Measurements from ENCODE around the gene DDX27.

Gene DDX27

GRCh38 chr20:49267327-49267726 is 48.1 kb downstream of the DDX27 start:
- ATAC-seq (replicated peaks; ENCODE audit: extremely low read depth, poor library complexity, severe bottlenecking), result peak; percentile 61
- Mint-ChIP-seq H3K27ac (ENCODE audit: low read depth) (peak overlapping the region; percentile 92), H3K4me1 (peaks cover 54% of the 10 kb centered on the region), H3K27me3 (no peaks in the 10 kb centered on the region), H3K9me3 (no peaks in the 10 kb centered on the region), H3K4me3 (peak overlapping the region; percentile 69), H3K36me3 (ENCODE audit: insufficient read depth) (peaks cover 68% of the 10 kb centered on the region)
- DNase-seq (ENCODE audit: low spot score in 2 of 2), result no peak

GRCh38 chr20:49268600-49269365 is 49.6 kb downstream of the DDX27 start:
- Mint-ChIP-seq H3K36me3 (ENCODE audit: insufficient read depth) (peaks cover 64% of the 10 kb centered on the region), H3K27me3 (no peaks in the 10 kb centered on the region), H3K4me1 (peaks cover 60% of the 10 kb centered on the region), H3K9me3 (no peaks in the 10 kb centered on the region), H3K27ac (ENCODE audit: low read depth) (no peak overlapping the region), H3K4me3 (peak overlapping the region; percentile 69)
- ATAC-seq (replicated peaks; ENCODE audit: extremely low read depth, poor library complexity, severe bottlenecking) (no peak), DNase-seq (ENCODE audit: low spot score in 2 of 2) (no peak)

- peaks cover 62% of the 10 kb centered on the region for H3K36me3 Mint-ChIP-seq (ENCODE audit: insufficient read depth)
- H3K9me3 Mint-ChIP-seq, result no peaks in the 10 kb centered on the region
- DNase-seq (ENCODE audit: low spot score in 2 of 2) (no peak), ATAC-seq (replicated peaks; ENCODE audit: extremely low read depth, poor library complexity, severe bottlenecking) (no peak)
- H3K4me3 Mint-ChIP-seq, result peak overlapping the region; percentile 69
- H3K27me3 Mint-ChIP-seq, result no peaks in the 10 kb centered on the region
- peaks cover 60% of the 10 kb centered on the region for H3K4me1 Mint-ChIP-seq
- H3K27ac Mint-ChIP-seq (ENCODE audit: low read depth), result peak overlapping the region; percentile 25
These were observed 51.0 kb downstream of the DDX27 start for GRCh38 chr20:49270177-49270576.

GRCh38 chr20:49270736-49271135 is 51.5 kb downstream of the DDX27 start:
- H3K4me3 Mint-ChIP-seq, result peak overlapping the region; percentile 69
- no peaks in the 10 kb centered on the region for H3K9me3 Mint-ChIP-seq
- peaks cover 60% of the 10 kb centered on the region for H3K4me1 Mint-ChIP-seq
- ATAC-seq (replicated peaks; ENCODE audit: extremely low read depth, poor library complexity, severe bottlenecking) (no peak), DNase-seq (ENCODE audit: low spot score in 2 of 2) (no peak)
- peaks cover 63% of the 10 kb centered on the region for H3K36me3 Mint-ChIP-seq (ENCODE audit: insufficient read depth)
- H3K27me3 Mint-ChIP-seq, result no peaks in the 10 kb centered on the region
- peak overlapping the region; percentile 25 for H3K27ac Mint-ChIP-seq (ENCODE audit: low read depth)

- Mint-ChIP-seq H3K27ac (ENCODE audit: low read depth) (no peak overlapping the region), H3K9me3 (no peaks in the 10 kb centered on the region), H3K4me3 (no peak overlapping the region), H3K27me3 (no peaks in the 10 kb centered on the region), H3K4me1 (peaks cover 67% of the 10 kb centered on the region), H3K36me3 (ENCODE audit: insufficient read depth) (peaks cover 69% of the 10 kb centered on the region)
- no peak for ATAC-seq (replicated peaks; ENCODE audit: extremely low read depth, poor library complexity, severe bottlenecking)
- DNase-seq (ENCODE audit: low spot score in 2 of 2), result no peak
These were observed 53.4 kb downstream of the DDX27 start for GRCh38 chr20:49272654-49273053.

GRCh38 chr20:49273696-49274277 is 54.6 kb downstream of the DDX27 start:
- H3K27ac Mint-ChIP-seq (ENCODE audit: low read depth), result no peak overlapping the region
- ATAC-seq (replicated peaks; ENCODE audit: extremely low read depth, poor library complexity, severe bottlenecking) (no peak), DNase-seq (ENCODE audit: low spot score in 2 of 2) (no peak)
- H3K27me3 Mint-ChIP-seq, result no peaks in the 10 kb centered on the region
- H3K36me3 Mint-ChIP-seq (ENCODE audit: insufficient read depth), result peaks cover 75% of the 10 kb centered on the region
- no peaks in the 10 kb centered on the region for H3K9me3 Mint-ChIP-seq
- no peak overlapping the region for H3K4me3 Mint-ChIP-seq
- peaks cover 67% of the 10 kb centered on the region for H3K4me1 Mint-ChIP-seq

GRCh38 chr20:49275216-49275615 is 56.0 kb downstream of the DDX27 start:
- Mint-ChIP-seq H3K4me1 (peaks cover 62% of the 10 kb centered on the region), H3K27ac (ENCODE audit: low read depth) (peak overlapping the region; percentile 98), H3K27me3 (no peaks in the 10 kb centered on the region), H3K36me3 (ENCODE audit: insufficient read depth) (peaks cover 78% of the 10 kb centered on the region), H3K9me3 (no peaks in the 10 kb centered on the region), H3K4me3 (peak overlapping the region; percentile 100)
- DNase-seq (ENCODE audit: low spot score in 2 of 2), result no peak
- ATAC-seq (replicated peaks; ENCODE audit: extremely low read depth, poor library complexity, severe bottlenecking), result no peak

GRCh38 chr20:49275636-49276035 is 56.4 kb downstream of the DDX27 start:
- peaks cover 62% of the 10 kb centered on the region for H3K4me1 Mint-ChIP-seq
- ATAC-seq (replicated peaks; ENCODE audit: extremely low read depth, poor library complexity, severe bottlenecking), result no peak
- DNase-seq (ENCODE audit: low spot score in 2 of 2), result no peak
- H3K27ac Mint-ChIP-seq (ENCODE audit: low read depth), result peak overlapping the region; percentile 98
- peaks cover 78% of the 10 kb centered on the region for H3K36me3 Mint-ChIP-seq (ENCODE audit: insufficient read depth)
- no peaks in the 10 kb centered on the region for H3K9me3 Mint-ChIP-seq
- no peaks in the 10 kb centered on the region for H3K27me3 Mint-ChIP-seq
- H3K4me3 Mint-ChIP-seq, result peak overlapping the region; percentile 100

- Mint-ChIP-seq H3K27me3 (no peaks in the 10 kb centered on the region), H3K9me3 (peaks cover 4% of the 10 kb centered on the region), H3K36me3 (ENCODE audit: insufficient read depth) (peaks cover 81% of the 10 kb centered on the region), H3K4me3 (peak overlapping the region; percentile 100), H3K27ac (ENCODE audit: low read depth) (peak overlapping the region; percentile 98), H3K4me1 (peaks cover 62% of the 10 kb centered on the region)
- DNase-seq (ENCODE audit: low spot score in 2 of 2) (no peak), ATAC-seq (replicated peaks; ENCODE audit: extremely low read depth, poor library complexity, severe bottlenecking) (no peak)
These were observed 57.1 kb downstream of the DDX27 start for GRCh38 chr20:49276161-49276960.

GRCh38 chr20:49276961-49277785 is 58.0 kb downstream of the DDX27 start:
- no peaks in the 10 kb centered on the region for H3K27me3 Mint-ChIP-seq
- H3K4me1 Mint-ChIP-seq, result peaks cover 66% of the 10 kb centered on the region
- ATAC-seq (replicated peaks; ENCODE audit: extremely low read depth, poor library complexity, severe bottlenecking) (no peak), DNase-seq (ENCODE audit: low spot score in 2 of 2) (no peak)
- H3K36me3 Mint-ChIP-seq (ENCODE audit: insufficient read depth), result peaks cover 82% of the 10 kb centered on the region
- peak overlapping the region; percentile 98 for H3K27ac Mint-ChIP-seq (ENCODE audit: low read depth)
- H3K4me3 Mint-ChIP-seq, result peak overlapping the region; percentile 100
- H3K9me3 Mint-ChIP-seq, result peaks cover 6% of the 10 kb centered on the region

- DNase-seq (ENCODE audit: low spot score in 2 of 2), result no peak
- H3K4me3 Mint-ChIP-seq, result peak overlapping the region; percentile 100
- H3K36me3 Mint-ChIP-seq (ENCODE audit: insufficient read depth), result peaks cover 82% of the 10 kb centered on the region
- peak overlapping the region; percentile 98 for H3K27ac Mint-ChIP-seq (ENCODE audit: low read depth)
- no peaks in the 10 kb centered on the region for H3K27me3 Mint-ChIP-seq
- no peak for ATAC-seq (replicated peaks; ENCODE audit: extremely low read depth, poor library complexity, severe bottlenecking)
- H3K4me1 Mint-ChIP-seq, result peaks cover 66% of the 10 kb centered on the region
- H3K9me3 Mint-ChIP-seq, result peaks cover 6% of the 10 kb centered on the region
These were observed 58.5 kb downstream of the DDX27 start for GRCh38 chr20:49277786-49278035.
